ENCODE results near the gene ZSCAN20.

DNA sequence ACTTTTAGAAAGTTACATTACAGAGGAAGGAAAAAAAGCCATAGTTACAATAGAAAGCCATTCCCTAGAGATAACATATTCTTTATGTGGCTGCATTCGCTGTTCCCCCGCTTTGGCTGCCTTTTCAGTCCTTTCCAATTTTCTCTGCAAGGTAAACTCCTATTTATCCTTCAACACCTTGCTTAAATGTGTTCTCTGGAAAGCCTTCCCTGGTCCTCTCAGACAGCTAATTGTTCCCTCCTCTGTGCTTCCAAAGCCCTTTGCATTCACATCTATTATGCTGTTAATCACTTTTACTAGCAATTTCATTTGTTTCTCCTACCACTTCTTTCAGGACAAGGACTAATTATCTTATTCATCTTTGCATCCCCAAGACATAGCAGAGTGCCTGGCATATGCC, 43.1 kb upstream of the ZSCAN20 start:
- no peak for TF ChIP-seq CTCF (IDR thresholded peaks at IDR 0.05)
- TF ChIP-seq POLR2A (IDR thresholded peaks at IDR 0.05): no peak

Data from uterus (tissue), 2 donors.